ENCODE results near the gene RAB12.

Gene RAB12

DNA sequence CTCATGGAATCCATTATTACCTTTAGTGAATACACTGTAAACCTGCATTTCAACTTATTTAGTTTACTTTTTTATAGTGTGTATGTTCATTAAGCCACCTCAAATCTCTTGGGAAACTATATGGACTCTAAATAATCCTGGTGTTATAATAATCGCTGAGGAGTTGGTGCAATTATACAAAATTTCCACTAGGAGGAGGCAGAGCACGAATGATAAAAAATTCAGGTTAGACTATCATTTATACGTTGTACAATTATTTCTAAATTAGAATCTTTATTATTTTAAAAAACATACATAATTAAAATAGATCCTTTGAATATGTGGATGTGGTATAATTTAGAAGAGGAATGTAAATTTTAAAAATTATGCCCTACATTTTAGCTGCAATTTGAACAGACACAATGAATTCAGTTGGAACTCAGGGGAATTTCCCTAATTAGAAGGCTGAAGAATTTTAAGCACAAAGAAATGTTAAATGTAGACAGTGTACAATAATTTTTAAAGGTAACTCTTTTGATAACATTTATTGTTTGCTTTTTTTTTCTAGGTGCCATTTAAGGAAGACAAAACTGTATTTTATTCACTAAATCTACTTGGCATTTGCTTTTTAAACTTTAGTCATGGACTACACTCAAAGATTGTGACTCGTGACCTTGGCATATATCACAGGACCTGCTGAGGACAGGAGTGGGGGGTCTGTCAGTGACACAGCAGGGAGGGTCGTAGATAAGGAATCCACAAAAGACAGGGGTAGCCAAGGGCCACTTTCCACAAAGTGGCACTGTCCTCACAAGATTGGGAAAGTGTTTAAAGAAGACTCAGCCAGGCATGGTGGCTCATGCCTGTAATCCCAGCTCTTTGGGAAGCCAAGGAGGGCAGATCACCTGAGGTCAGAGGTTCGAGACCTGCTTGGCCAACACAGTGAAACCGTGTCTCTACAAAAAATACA, 45.5 kb downstream of the RAB12 start:
- TF ChIP-seq, protein P1, sequence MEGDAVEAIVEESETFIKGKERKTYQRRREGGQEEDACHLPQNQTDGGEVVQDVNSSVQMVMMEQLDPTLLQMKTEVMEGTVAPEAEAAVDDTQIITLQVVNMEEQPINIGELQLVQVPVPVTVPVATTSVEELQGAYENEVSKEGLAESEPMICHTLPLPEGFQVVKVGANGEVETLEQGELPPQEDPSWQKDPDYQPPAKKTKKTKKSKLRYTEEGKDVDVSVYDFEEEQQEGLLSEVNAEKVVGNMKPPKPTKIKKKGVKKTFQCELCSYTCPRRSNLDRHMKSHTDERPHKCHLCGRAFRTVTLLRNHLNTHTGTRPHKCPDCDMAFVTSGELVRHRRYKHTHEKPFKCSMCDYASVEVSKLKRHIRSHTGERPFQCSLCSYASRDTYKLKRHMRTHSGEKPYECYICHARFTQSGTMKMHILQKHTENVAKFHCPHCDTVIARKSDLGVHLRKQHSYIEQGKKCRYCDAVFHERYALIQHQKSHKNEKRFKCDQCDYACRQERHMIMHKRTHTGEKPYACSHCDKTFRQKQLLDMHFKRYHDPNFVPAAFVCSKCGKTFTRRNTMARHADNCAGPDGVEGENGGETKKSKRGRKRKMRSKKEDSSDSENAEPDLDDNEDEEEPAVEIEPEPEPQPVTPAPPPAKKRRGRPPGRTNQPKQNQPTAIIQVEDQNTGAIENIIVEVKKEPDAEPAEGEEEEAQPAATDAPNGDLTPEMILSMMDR (IDR thresholded peaks at IDR 0.05; ENCODE audit: low read depth, low read length) = peak; percentile 65
- no peak for DNase-seq (ENCODE audit: extremely low read depth, low read depth)

DNA sequence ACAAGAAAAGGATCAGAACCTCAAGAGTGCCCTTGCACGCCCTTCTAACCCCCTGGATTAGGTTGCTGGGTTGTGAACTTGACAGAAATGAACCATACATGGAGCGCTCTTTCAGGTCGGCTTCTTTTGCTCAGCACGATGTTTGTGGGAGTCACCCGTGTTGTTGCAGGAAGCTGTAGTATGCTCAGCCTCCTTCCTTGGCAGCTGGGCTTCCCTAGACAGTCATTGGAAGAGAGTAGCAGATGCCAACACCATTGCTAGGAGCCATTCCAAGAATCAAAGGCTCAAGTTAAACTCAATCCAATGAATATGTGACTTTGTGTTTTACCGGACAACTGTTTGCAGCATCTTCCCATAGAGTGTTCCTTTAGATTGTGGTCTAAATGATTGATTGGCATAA, 47.0 kb downstream of the RAB12 start:
- no peak for DNase-seq (ENCODE audit: extremely low read depth, low read depth)
- TF ChIP-seq, protein P1 (IDR thresholded peaks at IDR 0.05; ENCODE audit: low read depth, low read length) = no peak

DNA sequence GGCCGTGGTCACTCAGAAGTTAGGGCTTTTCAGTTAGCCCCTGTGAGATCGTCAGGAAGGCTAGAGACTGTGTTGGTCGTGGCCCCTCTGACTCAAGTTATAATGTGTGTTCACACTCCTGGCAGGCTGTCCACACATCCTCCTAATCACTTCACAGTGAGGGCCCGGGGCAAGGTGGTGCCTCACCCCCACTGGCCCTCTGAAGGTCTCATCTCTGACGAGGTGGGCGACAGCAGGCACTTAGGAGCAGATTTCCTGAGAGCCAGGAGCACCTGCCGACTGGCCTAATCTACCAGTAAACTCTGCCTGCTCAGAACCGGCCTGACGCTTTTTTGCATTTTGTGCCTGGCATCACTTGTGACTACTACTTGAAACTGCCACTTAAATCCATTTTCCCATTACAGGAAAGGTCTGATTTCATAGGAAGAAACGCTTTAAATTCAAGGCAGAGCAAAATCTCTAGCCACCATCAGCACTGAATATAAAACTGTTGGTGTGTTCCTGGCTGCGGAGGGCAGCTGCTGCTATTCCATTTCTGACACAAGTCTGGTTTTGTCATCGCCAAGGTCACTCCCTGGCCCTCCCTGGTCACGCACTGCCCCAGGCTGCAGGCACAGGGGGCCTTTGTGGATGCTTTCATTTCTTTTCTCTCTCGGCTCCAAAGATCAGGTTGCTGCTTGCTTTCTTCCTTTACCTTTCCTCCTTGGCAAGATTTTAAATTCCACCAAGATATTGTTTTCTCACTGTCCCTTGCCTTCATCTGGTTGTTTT, 48.0 kb downstream of the RAB12 start:
- no peak for DNase-seq (ENCODE audit: extremely low read depth, low read depth)

DNA sequence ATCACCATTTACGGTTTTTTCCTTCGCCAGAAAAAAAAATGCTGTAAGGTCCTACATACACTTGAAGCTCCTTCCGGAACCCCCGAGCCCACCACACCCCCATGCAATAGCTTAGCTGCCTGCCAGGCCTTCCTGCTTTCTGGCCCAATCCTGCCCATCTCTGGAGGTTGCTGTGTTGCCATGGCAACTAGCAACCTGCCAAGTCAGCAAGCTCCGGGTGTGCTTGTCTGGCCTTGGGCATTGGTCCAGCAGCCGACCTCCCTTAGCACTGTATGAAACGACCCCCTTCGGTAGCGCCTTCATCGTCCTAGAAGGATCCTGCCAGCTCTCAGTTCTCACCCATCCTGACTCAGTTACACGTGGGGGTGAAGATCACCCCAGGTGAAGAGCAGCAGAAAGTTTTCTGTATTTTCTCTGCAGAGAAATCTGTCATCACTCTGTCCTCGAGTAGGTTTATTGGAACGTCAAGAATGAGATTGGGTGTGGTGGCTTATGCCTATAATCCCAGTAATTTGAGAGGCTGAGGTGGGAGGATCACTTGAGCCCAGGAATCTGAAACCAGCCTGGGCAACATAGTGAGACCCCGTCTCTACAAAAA, 48.7 kb downstream of the RAB12 start:
- DNase-seq (ENCODE audit: extremely low read depth, low read depth) = no peak
- TF ChIP-seq, protein P1 (IDR thresholded peaks at IDR 0.05; ENCODE audit: low read depth, low read length) = no peak

More for the DNA sequence above, 48.0 kb downstream of the RAB12 start:
- TF ChIP-seq, protein P1 (IDR thresholded peaks at IDR 0.05; ENCODE audit: low read depth, low read length) = no peak

DNA sequence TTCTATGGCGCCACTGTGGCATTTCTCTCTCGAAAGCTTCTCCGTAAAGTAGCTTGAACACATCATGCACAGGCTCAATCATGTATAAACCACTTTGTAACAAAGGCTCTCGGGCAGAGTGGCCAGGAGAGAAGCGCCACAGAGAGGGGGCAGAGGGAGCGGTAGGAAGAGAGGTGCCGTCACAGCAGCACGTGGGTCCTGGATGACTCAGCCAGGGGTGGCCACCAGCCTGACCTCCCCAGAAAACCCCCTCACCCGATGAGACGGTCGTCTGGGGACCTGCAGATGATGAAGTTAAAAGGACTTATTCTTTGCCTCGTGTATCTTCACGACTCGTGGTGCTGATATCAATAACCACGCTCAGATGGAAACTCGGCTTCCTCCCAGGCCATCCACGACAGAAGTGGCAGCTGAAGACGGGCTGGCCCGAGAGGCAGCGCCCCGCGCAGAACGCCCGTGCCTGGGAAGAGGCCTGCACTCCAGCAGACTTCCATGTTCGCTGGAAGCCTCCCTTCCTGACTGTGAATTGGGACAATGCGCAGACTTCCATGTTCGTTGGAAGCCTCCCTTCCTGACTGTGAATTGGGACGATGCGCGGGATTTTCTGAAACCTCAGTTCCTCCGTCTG, 49.7 kb downstream of the RAB12 start:
- DNase-seq (ENCODE audit: extremely low read depth, low read depth) = no peak
- TF ChIP-seq, protein P1 (IDR thresholded peaks at IDR 0.05; ENCODE audit: low read depth, low read length) = no peak

DNA sequence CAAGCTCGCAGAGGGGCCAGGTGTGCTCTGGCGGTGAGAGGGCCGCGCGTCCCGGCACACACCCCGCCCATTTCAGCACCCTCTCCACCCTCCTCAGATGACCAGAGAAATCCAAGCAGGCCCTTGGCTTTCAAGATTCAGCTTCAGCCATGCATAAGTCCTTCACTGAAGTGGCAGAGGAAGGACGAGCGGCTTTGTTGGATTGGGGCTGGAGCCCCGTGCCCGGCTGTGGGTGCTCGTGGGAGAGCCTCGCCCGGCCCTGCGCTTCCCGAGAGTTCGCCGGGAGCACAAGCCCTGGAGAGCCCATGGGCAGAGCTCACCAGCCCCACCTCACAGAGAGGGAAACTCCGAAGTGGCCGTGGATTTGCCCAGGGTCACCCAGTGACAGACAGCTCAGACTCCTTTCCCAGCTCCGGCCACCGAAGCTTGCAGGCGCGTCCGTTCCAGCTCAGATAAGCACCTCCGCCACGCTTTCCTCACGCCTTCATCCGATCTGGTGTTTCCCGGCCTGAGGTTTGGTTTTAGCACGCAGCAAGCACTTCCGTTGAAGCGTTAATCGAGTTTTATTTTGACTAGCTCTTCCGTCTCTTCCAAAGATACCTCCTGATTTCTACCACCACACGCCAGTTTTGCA, 50.5 kb downstream of the RAB12 start:
- no peak for DNase-seq (ENCODE audit: extremely low read depth, low read depth)
- TF ChIP-seq, protein P1 (IDR thresholded peaks at IDR 0.05; ENCODE audit: low read depth, low read length) = no peak
